Measurements from ENCODE around the gene MAP2K1.
"Not testable (repeated sequence)": the region's sequence is repeated elsewhere in the genome, so short reads cannot be mapped to it uniquely, and the experiment has no call there.

Gene MAP2K1

GRCh38 chr15:66386204-66387123 lies at the start of gene MAP2K1:
Gene MAP2K1, plus strand, starts transcription at chr15:66386912. Its CDS starts 436 bp downstream, at chr15:66387348.
- H3K4me3 ChIP-seq (ENCODE audit: low read length), result peak within 1 kb of the TSS; percentile 81
- DNase-seq (ENCODE audit: low read depth), result peak; percentile 97

DNA sequence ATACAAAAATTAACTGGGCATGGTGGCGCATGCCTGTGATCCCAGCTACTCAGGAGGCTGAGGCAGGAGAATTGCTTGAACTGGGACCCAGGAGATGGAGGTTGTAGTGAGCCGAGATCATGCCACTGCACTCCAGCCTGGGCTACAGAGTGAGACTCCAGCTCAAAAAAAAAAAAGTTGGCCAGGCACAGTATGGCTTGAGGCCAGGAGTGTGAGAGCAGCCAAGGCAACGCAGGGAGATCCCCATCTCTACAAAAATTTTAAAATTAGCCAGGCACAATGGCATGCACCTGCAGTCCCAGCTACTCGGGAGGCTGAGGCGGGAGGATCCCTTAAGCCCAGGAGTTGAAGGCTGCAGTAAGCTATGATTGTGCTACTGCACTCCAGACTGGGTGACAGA lies 38.2 kb upstream of the MAP2K1 start:
- DNase-seq (ENCODE audit: low read depth); H3K4me3 ChIP-seq (ENCODE audit: low read length): not testable (repeated sequence)

More at GRCh38 chr15:66386204-66387123, at the start of gene MAP2K1:
- TF ChIP-seq, protein P1, sequence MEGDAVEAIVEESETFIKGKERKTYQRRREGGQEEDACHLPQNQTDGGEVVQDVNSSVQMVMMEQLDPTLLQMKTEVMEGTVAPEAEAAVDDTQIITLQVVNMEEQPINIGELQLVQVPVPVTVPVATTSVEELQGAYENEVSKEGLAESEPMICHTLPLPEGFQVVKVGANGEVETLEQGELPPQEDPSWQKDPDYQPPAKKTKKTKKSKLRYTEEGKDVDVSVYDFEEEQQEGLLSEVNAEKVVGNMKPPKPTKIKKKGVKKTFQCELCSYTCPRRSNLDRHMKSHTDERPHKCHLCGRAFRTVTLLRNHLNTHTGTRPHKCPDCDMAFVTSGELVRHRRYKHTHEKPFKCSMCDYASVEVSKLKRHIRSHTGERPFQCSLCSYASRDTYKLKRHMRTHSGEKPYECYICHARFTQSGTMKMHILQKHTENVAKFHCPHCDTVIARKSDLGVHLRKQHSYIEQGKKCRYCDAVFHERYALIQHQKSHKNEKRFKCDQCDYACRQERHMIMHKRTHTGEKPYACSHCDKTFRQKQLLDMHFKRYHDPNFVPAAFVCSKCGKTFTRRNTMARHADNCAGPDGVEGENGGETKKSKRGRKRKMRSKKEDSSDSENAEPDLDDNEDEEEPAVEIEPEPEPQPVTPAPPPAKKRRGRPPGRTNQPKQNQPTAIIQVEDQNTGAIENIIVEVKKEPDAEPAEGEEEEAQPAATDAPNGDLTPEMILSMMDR (IDR thresholded peaks at IDR 0.05; ENCODE audit: insufficient read depth, low read depth, low read length, missing control alignments), result peak; percentile 36

DNA sequence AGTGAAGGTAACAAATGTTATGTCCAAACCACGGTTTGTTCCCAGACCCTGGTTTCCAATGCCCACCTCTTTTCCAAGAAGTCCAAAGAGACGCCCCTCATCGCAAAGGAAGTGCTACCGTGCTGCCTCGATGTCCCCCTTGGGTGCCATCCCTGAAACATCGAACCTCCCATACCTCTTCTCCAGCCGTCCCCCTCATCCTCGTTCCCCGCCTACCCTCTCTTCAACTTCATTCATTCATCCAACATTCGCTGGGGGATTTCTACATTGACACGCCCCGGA lies 30.7 kb upstream of the MAP2K1 start:
- TF ChIP-seq, protein P1 (IDR thresholded peaks at IDR 0.05; ENCODE audit: insufficient read depth, low read depth, low read length, missing control alignments), result no peak
- no peak for DNase-seq (ENCODE audit: low read depth)

DNA sequence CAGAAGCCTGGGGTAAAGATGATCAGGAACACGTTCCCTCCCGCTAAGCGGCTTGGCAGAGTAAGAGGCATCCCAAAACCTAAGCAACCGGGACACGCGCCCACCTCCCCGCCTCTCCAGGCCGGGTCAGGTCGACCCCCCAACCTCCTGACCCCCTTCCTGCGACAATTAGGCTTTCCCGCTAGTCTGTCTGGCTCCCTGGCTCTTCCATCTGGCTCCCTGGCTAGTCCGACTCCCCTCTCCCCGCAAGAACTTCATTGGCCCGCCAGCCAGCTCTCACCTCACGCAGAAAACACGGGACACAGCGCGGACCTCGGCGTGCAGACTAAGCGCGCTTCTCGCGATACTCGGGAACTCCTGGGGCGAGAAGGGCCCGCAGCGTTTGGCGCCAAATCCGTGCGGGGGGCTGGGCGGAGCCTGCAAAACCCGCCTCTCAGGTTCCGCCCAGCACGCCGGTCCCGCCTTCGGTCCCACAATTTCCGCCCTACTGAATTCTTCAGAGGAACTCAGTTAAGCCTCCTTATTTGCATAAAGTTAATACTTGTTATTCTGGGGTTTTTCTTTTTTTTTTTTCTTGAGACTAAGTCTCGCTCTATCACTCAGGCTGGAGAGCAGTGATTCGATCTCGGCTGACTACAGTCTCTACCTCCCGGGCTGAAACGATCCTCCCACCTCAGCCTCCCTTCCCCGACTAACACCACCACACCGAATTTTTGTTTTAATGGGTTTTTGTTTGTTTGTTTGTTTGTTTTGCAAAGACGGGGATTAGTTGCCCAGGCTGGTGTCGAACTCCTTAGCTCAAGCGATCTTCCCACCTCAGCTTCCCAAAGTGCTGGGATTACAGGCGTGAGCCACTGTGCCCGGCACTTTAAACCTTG lies 30.1 kb upstream of the MAP2K1 start, which contains the start of gene TIPIN:
TSS of gene TIPIN (minus strand) at position 327 of the 878 bp plus-strand sequence. CDS start 3,738 bp downstream, outside the sequence.
- H3K4me3 ChIP-seq (ENCODE audit: low read length), result peak within 1 kb of the TSS; percentile 92
- DNase-seq (ENCODE audit: low read depth), result peak; percentile 96
- TF ChIP-seq, protein P1 (IDR thresholded peaks at IDR 0.05; ENCODE audit: insufficient read depth, low read depth, low read length, missing control alignments), result no peak

More for the DNA sequence above, 30.7 kb upstream of the MAP2K1 start:
- peak overlapping the region; percentile 92 for H3K4me3 ChIP-seq (ENCODE audit: low read length)

DNA sequence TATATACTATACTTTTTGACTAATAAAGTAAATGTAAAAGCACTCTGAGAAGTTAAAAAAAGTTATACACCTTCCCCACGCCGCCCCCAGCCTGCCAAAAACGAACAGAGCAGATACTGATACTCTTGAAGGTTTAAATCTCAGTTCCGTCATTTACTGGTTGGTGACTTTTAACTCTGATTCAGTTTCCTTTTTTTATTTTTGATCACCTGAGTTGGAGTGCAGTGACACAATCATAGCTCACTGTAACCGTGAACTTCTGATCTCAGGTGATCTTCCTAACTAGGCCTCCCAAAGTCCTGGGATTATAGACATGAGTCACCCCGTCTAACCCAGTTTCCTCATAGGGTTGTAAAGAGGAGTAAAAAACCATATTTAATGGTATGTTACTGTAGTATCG lies 27.0 kb upstream of the MAP2K1 start:
- TF ChIP-seq, protein P1 (IDR thresholded peaks at IDR 0.05; ENCODE audit: insufficient read depth, low read depth, low read length, missing control alignments), result no peak
- DNase-seq (ENCODE audit: low read depth), result peak; percentile 93
- no peak overlapping the region for H3K4me3 ChIP-seq (ENCODE audit: low read length)

DNA sequence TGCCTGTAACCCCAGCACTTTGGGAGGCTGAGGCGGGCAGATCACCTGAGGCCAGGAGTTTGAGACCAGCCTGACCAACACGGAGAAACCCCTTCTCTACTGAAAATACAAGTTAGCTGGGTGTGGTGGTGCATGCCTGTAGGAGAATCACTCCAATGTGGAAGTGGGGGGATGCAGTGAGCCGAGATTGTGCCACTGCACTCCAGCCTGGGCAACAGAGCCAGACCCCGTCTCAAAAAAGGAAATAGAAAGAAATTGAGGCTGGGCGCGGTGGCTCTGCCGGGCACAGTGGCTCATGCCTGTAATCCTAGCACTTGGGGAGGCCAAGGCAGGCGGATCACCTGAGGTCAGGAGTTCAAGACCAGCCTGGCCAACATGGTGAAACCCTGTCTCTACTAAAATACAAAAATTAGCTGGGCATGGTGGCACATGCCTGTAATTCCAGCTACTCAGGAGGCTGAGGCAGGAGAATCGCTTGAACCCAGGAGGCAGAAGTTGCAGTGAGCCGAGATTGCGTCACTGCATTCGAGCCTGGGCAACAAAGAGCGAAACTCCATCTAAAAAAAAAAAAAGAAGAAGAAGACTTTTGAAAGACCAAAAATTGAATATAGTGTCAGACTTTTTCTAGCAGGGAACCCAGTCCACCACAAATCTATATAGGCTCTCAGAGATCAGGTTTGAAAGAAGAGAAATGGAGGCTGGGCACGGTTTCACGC lies 24.8 kb upstream of the MAP2K1 start:
- H3K4me3 ChIP-seq (ENCODE audit: low read length); DNase-seq (ENCODE audit: low read depth): not testable (repeated sequence)

- peak; percentile 54 for DNase-seq (ENCODE audit: low read depth)
- TF ChIP-seq, protein P1 (IDR thresholded peaks at IDR 0.05; ENCODE audit: insufficient read depth, low read depth, low read length, missing control alignments), result no peak
- H3K4me3 ChIP-seq (ENCODE audit: low read length), result no peak overlapping the region
Measured at GRCh38 chr15:66362776-66363175, 23.9 kb upstream of the MAP2K1 start.

Measured in epithelial cell of esophagus (primary cell).